ENCODE measurements around the gene CNTN1.

The CNTN1 gene

GRCh38 chr12:40829738-40830144 lies 137.5 kb downstream of the CNTN1 start:
- TF ChIP-seq CTCF (IDR thresholded peaks at IDR 0.05): no peak

DNA sequence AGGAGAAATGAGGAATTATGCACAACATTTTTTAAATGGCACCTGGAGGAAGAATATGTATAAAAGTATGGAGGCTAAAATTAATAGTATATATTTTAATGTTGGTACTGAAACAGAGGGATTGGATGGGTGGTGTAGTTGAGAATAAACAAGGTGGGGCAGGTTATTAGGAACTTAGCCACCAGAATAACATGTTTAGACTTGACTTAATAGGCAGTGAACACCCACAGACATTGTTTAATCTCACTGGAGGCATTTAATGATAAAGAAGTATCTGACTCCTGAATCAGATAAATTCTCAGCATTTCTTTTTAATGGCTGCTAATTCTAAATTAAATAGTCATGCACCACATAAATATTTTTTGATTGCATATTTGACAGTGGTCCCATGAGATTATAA lies 139.7 kb downstream of the CNTN1 start:
- TF ChIP-seq CTCF (IDR thresholded peaks at IDR 0.05): no peak

DNA sequence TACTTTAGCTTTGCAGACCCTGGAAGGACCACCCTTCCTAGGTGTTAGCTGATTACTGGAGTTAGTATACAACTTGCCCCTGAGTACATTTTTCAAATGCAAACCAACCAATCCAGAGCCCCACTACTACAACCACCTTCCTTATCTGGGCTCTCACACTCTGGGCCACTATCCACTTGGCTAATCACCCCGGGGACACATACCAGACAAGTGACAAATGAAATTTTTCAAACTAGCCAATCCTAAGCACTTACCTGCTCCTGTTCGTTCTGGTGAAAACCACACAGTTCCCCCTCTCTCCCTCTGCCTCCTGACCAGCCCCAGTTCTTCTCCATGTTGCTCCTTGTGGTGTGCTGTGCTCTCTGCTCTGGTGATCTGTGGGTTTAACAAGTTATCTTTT lies 140.4 kb downstream of the CNTN1 start:
- no peak for TF ChIP-seq CTCF (IDR thresholded peaks at IDR 0.05)

- TF ChIP-seq CTCF (IDR thresholded peaks at IDR 0.05): no peak
Observed at GRCh38 chr12:40833818-40834217, 141.6 kb downstream of the CNTN1 start.

- TF ChIP-seq CTCF (IDR thresholded peaks at IDR 0.05): no peak
Observed at GRCh38 chr12:40834321-40834720, 142.1 kb downstream of the CNTN1 start.

- no peak for TF ChIP-seq CTCF (IDR thresholded peaks at IDR 0.05)
Observed at GRCh38 chr12:40837891-40838429, 145.7 kb downstream of the CNTN1 start.

- TF ChIP-seq CTCF (IDR thresholded peaks at IDR 0.05): no peak
Observed at GRCh38 chr12:40843495-40843894, 151.3 kb downstream of the CNTN1 start.

DNA sequence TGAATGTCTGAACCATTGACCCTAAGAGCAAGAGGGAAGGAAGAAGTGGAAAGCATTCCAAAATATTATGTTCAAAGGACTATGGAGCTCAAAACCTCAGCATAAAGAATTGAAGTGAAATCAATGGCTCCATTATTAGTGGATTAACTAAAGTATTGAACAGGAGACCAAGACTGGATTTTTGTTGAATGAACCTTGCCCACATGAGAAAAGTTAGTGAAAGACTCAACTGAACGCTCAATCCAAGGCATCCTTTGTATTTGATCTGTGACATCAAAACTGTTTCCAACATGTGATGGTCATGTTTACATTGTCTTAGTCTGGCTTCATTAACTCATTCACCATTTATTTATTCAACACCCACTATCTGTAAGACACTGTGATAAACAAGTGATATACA lies 161.0 kb downstream of the CNTN1 start:
- TF ChIP-seq CTCF (IDR thresholded peaks at IDR 0.05): no peak
